ENCODE measurements around the gene CAVIN4.

DNA sequence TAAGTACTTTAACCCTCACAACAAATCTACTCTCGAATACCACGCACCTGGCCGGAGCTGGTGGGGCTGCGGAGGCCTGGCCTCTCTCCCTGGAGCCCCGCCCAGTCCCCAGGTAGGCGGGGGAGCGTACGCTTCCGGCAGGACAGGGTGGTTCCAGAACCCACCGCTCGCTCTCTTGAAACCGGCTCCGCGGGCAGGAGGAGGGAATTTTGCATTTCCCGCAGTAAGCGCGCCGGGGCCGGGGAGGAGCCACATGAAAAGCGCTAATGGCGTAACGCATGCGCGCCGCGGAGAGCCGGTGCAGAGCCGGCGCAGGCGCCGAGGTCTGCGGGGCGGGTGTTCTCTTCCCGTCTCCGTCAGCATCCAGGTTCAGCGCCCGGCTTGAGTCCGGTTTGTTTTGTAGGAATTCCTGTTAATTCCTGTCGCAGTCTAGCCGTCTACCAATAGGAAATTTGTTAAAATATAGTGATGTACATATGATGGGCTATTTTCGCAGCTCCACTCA is 20.8 kb downstream of the CAVIN4 start:
- TF ChIP-seq, protein P1, sequence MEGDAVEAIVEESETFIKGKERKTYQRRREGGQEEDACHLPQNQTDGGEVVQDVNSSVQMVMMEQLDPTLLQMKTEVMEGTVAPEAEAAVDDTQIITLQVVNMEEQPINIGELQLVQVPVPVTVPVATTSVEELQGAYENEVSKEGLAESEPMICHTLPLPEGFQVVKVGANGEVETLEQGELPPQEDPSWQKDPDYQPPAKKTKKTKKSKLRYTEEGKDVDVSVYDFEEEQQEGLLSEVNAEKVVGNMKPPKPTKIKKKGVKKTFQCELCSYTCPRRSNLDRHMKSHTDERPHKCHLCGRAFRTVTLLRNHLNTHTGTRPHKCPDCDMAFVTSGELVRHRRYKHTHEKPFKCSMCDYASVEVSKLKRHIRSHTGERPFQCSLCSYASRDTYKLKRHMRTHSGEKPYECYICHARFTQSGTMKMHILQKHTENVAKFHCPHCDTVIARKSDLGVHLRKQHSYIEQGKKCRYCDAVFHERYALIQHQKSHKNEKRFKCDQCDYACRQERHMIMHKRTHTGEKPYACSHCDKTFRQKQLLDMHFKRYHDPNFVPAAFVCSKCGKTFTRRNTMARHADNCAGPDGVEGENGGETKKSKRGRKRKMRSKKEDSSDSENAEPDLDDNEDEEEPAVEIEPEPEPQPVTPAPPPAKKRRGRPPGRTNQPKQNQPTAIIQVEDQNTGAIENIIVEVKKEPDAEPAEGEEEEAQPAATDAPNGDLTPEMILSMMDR (conservative IDR thresholded peaks at IDR 0.05; ENCODE audit: low read length): no peak
- no peak for TF ChIP-seq EZH2phosphoT487 (IDR thresholded peaks at IDR 0.05; ENCODE audit: borderline replicate concordance, low read depth, low read length)
